ENCODE data around the gene SRPK2. TPM values are rescaled to one million over a fixed set of nuclear protein-coding genes. Genes with fewer than 3 reads are reported as not detected.

The SRPK2 gene
- total RNA-seq, 4 donors from 2014 or later: 21.5 to 35.1 (median 29.2) TPM

DNA sequence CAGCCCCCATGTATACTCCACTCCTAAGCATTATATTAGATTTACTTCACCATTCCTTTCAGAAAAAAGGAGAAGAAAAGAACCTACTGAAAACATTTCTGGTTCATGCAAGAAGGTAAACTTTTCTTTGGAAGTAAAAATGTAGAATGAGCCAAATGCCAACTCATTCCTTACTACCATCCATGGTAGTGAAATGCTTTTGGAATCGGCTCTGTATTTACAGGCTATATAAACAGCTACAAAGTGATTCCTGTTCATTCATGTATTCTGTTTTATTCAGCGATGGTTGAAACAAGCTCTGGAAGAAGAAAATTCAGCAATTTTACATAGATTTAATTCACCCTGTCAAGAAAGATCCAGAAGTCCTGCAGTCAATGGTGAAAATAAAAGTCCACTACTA is 283.1 kb downstream of the SRPK2 start:
- WGBS, 2 donors: 27 to 53% methylated on average over 2 of the region's 2 CpGs

DNA sequence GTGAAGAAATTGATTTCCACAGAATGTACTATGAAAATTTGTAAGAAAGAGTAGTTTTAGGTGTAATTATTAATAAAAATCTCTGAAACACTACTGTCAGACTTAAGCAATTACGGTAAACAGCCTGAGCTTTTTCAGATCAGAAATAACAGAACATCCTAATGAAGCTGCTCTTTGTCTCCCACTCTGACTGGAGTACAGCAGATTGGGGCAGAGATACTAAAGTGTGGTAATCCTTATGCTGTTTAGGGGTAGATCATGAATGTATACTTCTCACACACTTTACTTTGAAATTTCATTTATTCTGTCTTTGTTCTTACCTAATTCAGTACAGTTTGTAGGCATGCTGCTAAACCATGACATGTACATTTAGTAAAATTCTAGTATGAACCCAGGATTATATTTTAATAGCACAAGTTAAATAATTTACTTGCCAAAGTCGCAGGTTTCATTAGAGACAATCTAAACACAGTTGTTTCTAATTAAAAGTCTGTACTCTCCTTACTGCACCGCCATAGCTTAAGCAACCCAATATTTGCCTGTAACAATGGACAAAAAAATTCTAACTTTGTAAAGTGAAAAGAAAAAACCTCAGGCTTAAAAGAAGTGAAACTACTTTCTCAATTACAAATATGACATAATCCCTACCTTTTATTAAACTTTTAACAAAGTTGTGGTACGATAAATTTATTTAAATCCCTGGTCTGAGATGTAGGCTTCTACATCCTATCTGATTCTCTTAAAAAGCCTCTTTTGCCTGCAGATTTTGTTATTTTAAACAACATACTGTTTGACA is 286.0 kb downstream of the SRPK2 start:
- no peaks in the 10 kb centered on the region for H3K27me3 ChIP-seq
- H3K36me3 ChIP-seq: peaks cover 12 to 97% (median 22%) of the 10 kb centered on the region in 3 donors
- peaks cover 0 to 29% (median 3%) of the 10 kb centered on the region in 3 donors for H3K4me1 ChIP-seq
- WGBS, 2 donors: 56 to 81% methylated on average over 4 of the region's 4 CpGs
- no peaks in the 10 kb centered on the region for H3K9me3 ChIP-seq
- intact Hi-C loops (cut with DNase I): no loop called here
- no peak for TF ChIP-seq POLR2A (IDR thresholded peaks at IDR 0.05)
- TF ChIP-seq, protein P1, sequence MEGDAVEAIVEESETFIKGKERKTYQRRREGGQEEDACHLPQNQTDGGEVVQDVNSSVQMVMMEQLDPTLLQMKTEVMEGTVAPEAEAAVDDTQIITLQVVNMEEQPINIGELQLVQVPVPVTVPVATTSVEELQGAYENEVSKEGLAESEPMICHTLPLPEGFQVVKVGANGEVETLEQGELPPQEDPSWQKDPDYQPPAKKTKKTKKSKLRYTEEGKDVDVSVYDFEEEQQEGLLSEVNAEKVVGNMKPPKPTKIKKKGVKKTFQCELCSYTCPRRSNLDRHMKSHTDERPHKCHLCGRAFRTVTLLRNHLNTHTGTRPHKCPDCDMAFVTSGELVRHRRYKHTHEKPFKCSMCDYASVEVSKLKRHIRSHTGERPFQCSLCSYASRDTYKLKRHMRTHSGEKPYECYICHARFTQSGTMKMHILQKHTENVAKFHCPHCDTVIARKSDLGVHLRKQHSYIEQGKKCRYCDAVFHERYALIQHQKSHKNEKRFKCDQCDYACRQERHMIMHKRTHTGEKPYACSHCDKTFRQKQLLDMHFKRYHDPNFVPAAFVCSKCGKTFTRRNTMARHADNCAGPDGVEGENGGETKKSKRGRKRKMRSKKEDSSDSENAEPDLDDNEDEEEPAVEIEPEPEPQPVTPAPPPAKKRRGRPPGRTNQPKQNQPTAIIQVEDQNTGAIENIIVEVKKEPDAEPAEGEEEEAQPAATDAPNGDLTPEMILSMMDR (IDR thresholded peaks at IDR 0.05): no peak
- H3K27ac ChIP-seq: peak overlapping the region in 1 of 4 donors; percentile 13
- H3K4me3 ChIP-seq: no peak overlapping the region
- no peak for DNase-seq

More for the DNA sequence above, 283.1 kb downstream of the SRPK2 start:
- no peaks in the 10 kb centered on the region for H3K9me3 ChIP-seq
- peaks cover 17 to 99% (median 34%) of the 10 kb centered on the region in 3 donors for H3K36me3 ChIP-seq
- H3K4me1 ChIP-seq: peaks cover 0 to 10% (median 0%) of the 10 kb centered on the region in 3 donors
- no peaks in the 10 kb centered on the region for H3K27me3 ChIP-seq
- TF ChIP-seq, protein P1 (IDR thresholded peaks at IDR 0.05): no peak
- TF ChIP-seq POLR2A (IDR thresholded peaks at IDR 0.05): no peak
- peak overlapping the region in 1 of 4 donors; percentile 7 for H3K27ac ChIP-seq
- H3K4me3 ChIP-seq: no peak overlapping the region
- DNase-seq: no peak
- intact Hi-C loops (cut with DNase I): no loop called here

DNA sequence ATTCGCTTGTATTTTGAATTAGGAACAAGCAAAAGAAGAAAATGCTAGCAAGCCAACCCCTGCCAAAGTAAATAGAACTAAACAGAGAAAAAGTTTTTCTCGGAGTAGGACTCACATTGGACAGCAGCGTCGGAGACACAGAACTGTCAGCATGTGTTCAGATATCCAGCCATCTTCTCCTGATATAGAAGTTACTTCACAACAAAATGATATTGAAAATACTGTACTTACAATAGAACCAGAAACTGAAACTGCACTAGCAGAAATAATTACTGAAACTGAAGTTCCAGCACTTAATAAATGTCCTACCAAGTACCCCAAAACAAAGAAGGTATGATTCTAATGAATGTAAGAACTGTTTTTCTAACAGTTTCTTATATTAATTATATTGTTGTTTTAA is 286.9 kb downstream of the SRPK2 start:
- H3K27me3 ChIP-seq: no peaks in the 10 kb centered on the region
- no peak for DNase-seq
- intact Hi-C loops (cut with DNase I): no loop called here
- 71 to 78% methylated on average over 4 of the region's 4 CpGs for WGBS, 2 donors
- no peak overlapping the region for H3K27ac ChIP-seq
- no peak for TF ChIP-seq POLR2A (IDR thresholded peaks at IDR 0.05)
- TF ChIP-seq, protein P1 (IDR thresholded peaks at IDR 0.05): no peak
- H3K36me3 ChIP-seq: peaks cover 12 to 97% (median 22%) of the 10 kb centered on the region in 3 donors
- H3K4me1 ChIP-seq: peaks cover 0 to 33% (median 3%) of the 10 kb centered on the region in 3 donors
- H3K9me3 ChIP-seq: no peaks in the 10 kb centered on the region
- H3K4me3 ChIP-seq: no peak overlapping the region

DNA sequence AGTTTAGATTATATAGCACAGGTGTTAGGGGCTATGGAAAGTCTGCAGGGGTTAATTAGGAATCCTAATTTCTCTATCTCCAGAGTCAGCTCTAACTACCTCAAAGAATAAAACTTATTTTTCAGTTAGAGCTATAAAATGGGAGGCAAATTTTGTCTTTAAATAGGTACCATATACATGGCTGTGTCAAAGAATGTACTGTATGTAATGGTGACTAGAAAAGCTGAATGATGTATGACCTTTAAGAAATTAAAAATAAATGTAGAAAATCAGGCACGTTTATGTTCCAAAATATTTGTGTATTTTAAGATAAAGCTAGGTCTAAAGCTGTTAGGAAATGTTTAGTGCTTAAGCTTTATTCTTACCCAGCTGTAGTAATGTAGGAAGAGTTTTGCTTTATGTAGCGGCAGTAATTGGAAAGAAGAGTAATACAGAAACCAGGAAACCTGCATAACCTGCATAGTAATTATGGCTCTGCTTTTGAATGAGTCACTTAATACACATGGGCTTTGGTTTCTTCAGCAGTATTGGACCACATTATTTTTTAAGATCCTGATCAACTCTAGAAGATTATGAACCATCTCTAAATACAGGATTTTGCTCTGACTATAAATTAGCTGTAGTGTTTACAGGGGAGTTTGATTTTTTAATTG is 289.7 kb downstream of the SRPK2 start:
- DNase-seq: no peak
- no peaks in the 10 kb centered on the region for H3K9me3 ChIP-seq
- peaks cover under 1 to 97% (median 3%) of the 10 kb centered on the region in 3 donors for H3K36me3 ChIP-seq
- H3K27me3 ChIP-seq: no peaks in the 10 kb centered on the region
- TF ChIP-seq POLR2A (IDR thresholded peaks at IDR 0.05): no peak
- TF ChIP-seq, protein P1 (IDR thresholded peaks at IDR 0.05): no peak
- H3K4me3 ChIP-seq: no peak overlapping the region
- peak overlapping the region; percentile 4 to 63 (median 43) for H3K27ac ChIP-seq
- intact Hi-C loops (cut with DNase I): no loop called here
- 50 to 57% methylated on average over 2 of the region's 2 CpGs for whole genome bisulfite sequencing, 2 donors
- peaks cover 0 to 33% (median 3%) of the 10 kb centered on the region in 3 donors for H3K4me1 ChIP-seq

DNA sequence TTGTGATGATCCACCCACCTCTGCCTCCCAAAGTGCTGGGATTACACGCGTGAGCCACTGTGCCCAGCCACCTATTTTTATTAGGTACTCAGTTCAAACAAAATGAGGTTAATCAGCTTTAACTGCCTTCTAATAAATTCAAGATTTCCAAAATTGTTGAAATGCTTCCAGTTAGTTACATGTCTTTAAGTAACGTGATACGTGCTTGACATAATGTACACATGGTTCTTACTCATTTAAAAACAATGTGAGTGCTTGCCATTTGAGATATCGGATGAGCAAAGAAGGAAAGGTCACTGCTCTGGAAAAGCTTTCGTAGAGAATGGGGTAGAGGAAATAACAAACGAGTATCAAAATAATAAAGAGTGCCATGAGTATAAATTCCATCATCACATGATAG is 291.1 kb downstream of the SRPK2 start:
- intact Hi-C loops (cut with DNase I): no loop called here
- DNase-seq: no peak
- no peaks in the 10 kb centered on the region for H3K27me3 ChIP-seq
- H3K4me1 ChIP-seq: peaks cover 0 to 27% (median 3%) of the 10 kb centered on the region in 3 donors
- H3K4me3 ChIP-seq: no peak overlapping the region
- peak overlapping the region in 1 of 4 donors; percentile 63 for H3K27ac ChIP-seq
- 67 to 74% methylated on average over 7 of the region's 7 CpGs for WGBS, 2 donors
- H3K36me3 ChIP-seq: peaks cover 0 to 97% (median 6%) of the 10 kb centered on the region in 3 donors
- TF ChIP-seq POLR2A (IDR thresholded peaks at IDR 0.05): no peak
- TF ChIP-seq, protein P1 (IDR thresholded peaks at IDR 0.05): no peak
- no peaks in the 10 kb centered on the region for H3K9me3 ChIP-seq
